ENCODE measurements around the gene KCNH5.

KCNH5 gene, protein sequence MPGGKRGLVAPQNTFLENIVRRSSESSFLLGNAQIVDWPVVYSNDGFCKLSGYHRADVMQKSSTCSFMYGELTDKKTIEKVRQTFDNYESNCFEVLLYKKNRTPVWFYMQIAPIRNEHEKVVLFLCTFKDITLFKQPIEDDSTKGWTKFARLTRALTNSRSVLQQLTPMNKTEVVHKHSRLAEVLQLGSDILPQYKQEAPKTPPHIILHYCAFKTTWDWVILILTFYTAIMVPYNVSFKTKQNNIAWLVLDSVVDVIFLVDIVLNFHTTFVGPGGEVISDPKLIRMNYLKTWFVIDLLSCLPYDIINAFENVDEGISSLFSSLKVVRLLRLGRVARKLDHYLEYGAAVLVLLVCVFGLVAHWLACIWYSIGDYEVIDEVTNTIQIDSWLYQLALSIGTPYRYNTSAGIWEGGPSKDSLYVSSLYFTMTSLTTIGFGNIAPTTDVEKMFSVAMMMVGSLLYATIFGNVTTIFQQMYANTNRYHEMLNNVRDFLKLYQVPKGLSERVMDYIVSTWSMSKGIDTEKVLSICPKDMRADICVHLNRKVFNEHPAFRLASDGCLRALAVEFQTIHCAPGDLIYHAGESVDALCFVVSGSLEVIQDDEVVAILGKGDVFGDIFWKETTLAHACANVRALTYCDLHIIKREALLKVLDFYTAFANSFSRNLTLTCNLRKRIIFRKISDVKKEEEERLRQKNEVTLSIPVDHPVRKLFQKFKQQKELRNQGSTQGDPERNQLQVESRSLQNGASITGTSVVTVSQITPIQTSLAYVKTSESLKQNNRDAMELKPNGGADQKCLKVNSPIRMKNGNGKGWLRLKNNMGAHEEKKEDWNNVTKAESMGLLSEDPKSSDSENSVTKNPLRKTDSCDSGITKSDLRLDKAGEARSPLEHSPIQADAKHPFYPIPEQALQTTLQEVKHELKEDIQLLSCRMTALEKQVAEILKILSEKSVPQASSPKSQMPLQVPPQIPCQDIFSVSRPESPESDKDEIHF

DNA sequence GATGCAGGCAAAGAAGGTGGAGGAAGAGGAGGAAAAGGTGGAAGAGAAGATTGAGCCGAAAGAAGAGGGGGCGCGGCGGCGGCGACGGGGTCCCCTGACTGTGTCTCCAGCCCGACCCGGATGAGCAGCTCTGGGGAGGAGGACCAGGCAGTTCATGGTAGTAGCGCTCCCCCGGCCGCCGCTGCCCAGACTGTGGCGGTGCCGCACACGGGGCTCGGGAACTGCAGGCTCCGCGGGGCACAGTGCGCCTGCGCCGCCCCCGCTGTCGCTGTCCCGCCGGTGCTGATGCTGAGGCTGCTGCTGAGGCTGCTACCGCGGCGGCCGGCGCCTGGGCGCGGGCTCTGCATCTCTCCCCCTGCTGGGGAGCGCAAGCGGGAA, at the start of gene KCNH5:
TSS of gene KCNH5 (minus strand) at position 225 of the 378 bp plus-strand sequence. CDS start 272 bp downstream, outside the sequence.
- DNase-seq = no peak

DNA sequence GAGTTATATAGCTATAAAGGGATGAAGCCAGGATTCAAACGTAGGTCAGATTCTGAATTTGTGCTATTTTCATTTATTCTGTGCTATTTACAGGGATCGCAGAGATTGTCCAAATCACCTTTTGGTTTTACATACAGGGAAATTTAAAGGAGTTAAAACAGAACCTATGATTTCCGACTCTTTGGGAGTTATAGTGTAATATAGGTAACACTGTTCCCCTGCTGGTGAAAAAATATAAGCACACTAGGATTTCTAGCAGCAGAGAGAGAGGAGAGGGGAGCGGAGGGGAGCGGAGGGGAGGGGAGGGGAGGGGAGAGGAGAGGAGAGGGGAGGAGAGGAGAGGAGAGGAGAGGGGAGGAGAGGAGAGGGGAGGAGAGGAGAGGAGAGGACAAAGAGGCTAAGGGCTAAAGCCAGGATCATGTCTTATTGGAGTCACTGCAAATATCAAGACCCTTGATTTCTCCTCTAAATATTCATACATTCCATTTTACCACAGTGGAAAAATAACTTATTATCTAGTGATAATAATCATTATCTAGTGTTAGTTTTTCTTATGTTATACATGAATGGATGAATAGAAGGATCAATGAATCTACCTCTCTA, 46.2 kb upstream of the KCNH5 start:
- no peak for DNase-seq

DNA sequence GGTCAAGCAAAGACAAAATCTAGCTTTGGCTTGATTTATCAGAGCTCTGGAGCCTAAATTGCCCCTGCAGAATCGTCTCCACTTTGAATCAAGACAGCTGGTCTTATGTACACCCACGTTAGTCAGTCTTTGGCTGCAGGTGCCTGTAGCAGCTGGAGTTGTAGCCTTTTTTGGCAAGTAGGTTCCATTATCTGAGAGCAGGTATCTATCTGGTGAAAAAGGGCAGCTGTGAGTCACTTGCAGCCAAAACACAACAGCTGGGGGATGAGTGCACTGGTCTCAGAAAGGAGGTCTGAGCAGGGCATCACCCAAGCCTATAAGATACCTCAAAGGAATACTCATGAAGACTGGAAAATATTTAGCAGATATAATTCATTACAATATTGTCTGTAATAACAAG, 43.6 kb upstream of the KCNH5 start:
- no peak for DNase-seq

DNA sequence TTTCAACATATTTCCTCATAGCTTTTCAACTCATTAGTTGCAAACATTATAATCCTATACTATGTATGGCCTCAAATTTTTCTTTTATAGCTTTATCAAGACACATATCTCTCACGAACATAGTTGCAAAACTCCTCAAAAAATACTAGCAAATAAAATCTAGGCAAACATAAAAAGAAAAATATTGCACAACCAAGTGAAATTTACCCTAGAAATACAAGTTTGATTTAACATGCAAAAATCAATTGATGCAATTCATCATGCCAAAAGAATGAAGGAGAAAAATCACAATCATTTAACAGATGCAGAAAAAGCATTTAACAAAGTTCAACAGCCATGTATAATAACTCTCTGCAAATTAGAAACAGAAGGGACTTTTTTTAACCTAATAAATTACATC, 33.3 kb upstream of the KCNH5 start:
- DNase-seq = no peak

DNA sequence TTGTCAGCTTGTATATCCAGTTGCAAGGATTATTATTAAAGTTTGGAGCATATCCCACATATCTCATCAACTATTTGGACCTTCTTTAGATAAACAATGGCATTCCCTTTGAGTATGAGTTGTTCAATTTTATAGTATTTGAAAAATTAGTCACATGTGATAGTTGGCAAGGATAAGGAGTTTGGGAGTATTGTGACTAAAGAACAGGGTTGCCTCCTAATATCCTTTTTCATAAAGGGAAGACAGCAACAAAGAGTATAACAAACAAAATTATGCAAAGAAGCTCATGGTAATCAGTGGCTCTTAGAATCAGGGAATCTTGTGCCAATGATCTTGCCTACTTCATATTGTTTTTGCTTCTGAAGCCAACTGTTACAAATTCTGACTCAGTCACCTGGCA, 31.2 kb upstream of the KCNH5 start:
- DNase-seq = no peak

DNA sequence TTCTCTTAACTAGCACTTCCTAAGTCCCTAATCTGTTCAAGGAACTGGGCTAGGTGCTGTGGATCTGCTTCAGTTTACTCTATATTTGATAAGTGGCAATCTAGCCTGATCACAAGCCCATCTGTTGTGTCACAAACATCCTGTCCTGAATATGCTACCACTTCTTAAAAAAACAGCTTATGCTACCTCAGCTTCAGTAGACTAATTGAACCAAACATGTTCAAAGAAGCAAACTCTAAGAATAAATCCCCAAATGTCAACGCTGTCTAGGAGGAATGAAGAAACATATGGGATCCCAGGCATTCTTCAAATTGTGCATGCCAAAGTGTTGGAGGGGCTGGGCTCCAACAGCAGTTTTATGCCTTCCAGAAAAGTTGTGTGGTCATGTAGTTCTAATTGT, 10.4 kb upstream of the KCNH5 start:
- no peak for DNase-seq

DNA sequence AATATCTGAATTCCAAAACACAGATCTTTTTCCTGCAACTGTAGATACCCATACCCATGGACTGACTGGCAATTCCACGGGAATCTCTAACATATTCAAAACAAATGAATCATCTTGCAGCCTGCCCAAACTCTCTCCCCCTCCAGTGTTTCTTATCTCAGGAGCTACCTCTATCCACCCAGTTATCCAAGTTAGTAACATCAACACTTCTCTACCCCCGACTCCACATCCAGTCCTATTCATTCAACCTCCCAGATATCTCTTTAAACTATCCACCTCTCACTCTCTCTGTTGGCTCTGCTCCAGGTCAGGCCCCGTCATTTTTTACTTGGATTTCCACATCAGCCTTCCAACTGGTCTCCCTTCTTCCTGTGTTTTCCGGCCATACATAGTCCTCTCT, 6.7 kb upstream of the KCNH5 start:
- DNase-seq = no peak

DNA sequence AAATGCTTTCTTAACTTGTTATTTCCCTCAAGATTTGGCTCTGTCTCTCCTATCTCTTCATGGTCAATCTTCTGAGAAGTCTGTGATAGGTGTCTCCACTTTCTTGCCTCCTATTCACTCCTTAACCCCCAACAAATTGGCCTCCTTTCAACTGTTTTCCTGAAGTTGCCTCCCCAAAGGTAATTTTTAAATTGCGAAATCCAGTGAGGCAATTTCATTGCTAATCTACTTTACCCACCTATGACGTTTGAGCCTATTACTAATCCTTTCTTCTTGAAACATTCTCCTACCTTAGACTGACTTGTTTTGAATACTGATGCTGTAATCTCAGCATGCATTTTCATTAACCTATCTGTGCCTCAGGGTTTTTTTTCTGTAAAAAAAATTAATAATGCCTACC, 6.0 kb upstream of the KCNH5 start:
- no peak for DNase-seq

DNA sequence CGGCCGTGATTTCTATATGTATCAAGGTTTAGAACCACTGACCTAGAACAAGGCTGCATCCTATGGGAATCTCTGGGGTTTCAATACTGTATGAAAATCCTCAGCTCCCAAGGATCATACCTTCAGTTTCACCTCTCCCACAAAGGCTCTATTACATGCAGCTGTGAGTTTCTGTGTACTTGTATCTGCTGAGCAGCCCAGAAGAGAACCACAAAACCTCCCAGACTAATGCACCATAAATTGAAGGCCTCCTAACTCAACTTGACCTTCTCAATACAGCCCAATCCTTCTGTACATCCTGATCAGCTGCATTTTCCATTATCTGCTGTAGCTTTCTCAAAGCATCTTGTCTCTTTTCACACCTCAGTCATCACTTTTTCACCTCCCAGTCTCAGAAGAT, 5.4 kb upstream of the KCNH5 start:
- no peak for DNase-seq

DNA sequence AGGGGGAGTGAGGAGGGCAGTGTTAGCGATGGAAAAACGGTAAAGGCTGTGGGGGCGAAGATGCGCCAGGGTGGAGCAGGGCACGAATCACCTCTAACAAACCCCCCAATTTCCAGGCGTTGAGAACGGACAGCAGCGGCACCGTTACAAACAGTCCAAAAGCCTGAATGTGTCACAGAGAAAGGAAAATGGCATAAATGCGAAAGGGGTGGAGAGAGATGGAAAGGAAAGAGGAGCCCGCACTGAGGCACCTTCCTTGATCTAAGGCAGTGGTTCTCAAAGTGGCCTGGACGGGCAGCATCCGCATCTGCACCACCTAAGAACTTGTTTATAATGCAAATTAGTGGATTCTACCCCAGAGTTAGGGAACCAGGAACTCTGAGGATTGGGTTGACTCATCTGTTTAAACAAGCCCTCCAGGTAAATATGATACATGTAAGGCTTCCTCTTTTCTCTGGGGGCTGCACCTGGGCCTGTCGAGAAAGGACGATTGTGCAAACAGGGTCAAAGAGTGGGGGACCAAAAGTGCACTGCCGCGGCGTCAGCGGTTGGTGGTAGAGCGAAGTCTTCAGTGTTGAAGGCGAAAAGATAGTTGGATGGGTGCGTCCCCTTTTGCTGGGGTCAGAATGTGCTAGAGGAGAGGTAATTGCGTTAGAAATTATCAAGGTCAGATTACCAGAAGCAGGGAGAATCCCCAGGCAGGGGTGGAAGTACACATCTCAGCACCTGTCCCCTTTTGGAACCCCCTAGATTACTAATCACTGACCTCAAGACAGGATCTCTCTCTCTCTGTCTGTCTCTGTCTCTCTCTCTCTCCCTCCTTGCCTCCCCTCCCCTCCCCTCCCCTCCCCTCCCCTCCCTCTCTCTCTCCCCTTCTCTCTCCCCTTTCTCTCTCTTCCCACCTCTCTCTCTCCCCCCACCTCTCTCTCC, 1.3 kb upstream of the KCNH5 start:
- DNase-seq = no peak

DNA sequence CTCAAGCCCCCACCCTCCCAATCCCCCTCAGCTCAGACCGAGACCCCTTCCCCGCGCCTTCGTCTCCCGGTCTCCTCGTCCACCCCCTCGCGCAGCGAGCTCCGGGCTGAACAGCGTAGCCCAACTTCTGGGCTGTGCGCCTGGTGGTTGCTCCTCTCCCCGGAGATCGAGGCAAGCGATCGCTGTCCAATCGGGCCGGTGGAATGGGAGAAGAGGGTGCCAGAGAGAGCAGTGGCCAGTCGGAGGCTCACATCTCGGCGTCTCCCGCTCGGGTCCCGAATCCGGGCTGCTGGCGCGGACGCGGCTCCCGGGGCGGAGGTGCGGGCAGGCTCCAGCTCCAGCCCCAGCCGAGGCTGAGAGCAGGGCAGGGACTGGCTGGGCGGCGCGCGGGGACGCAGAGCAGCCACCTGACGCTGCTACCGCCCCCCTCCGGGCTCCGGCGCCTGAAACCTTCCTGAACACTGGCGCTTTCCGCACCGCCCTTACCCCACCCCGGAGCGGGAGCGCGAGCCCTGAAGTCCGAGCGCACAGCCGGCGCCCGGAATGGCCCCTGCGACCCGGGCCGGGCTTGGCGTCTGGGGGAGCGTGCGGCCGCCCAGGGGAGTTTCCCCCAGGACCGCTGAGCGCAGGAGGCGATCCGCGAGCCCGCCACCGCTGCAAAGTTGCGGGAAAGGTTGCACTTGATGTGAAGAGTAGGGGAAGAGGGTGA, 508 bp upstream of the KCNH5 start:
- no peak for DNase-seq

DNA sequence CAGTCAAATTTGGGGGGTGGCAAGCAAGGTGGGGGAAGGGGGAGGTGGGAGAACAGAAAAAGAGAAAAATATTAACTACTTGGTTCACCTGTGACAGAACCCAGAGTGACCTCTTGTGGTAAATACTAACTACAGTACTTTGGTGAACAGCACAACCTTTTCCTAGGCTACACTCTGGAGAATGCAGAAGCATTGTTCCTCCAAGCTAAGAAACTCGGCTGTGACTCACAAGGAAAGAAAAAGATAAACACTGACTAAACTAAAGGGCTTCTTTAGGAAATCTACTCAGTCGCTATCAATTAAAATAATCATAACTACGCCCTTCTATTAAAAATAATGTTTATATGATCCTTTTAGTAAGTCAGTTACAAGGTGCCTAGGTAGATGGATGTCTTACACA, 5.4 kb downstream of the KCNH5 start:
- no peak for DNase-seq

DNA sequence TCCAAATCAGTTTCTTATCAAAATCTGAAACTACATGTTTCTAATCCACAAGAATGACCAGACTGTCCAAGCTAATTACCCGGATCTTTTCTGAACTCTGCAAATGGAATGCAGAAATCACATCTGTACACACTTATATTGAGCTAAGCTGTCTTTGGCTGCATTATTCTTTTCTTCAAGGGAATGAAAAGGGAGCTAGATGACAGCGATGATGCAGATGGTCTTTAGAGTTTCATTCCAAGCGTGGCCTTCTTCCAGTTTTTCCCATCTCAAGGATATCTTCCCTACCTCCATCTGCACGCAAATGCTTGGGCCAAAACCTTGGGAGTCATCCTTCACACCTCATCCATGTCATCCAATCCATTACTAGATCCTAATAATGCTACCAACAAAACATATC, 12.6 kb downstream of the KCNH5 start:
- no peak for DNase-seq

DNA sequence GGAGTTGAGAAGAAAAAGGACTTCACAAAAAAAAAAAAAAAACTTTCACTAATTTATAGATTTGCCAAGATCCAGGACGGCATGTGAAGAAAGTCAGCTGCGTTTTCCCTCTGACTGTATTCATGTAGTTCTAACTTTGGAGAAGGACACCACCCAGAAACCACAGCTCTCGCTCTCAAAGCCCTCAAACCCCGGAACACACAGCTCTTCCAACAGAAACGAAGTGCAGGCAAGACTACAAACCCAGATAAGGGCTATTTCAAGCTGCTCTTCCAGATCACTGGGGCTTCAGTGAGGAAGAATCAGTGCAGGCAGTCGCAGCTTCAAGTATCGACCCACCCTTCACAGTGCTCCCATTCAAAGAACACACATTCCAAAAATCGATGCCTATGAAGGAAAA, 13.2 kb downstream of the KCNH5 start:
- no peak for DNase-seq

DNA sequence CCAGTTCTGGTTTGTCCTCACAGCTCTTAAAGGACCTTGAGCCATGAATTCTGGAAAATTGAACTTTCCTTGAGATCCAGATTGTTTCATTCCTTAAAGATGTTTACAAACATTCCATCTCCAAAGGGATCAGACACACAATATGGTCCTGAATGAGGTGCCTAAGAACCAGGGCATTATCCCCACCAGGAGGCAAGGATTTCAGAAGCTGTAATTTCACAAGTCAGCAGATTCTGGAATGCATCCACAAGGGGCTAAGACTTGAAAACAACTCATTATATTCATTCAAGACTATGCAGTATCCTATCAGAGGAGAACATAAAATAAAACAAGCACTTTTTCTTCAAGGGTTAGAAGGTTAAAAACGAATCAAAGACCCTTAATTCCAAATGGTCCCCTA, 15.1 kb downstream of the KCNH5 start:
- no peak for DNase-seq

DNA sequence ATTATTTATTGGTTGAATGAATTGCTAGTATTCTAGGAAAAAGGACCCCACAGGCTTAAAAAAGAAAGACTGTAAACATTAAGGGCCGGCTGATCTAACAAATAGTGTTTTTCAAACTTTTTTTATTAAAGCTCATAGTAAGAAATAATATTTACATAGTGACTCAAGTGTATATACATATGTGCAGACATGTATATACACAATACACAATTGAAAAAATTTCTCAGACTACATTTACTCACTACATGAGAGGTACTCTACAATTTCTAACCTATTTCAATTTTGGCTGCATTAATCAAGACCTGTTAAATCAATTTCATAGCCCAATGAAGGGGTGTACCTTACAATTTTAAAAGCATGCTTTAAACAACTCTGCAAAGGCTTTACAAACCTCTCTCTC, 17.5 kb downstream of the KCNH5 start:
- no peak for DNase-seq

DNA sequence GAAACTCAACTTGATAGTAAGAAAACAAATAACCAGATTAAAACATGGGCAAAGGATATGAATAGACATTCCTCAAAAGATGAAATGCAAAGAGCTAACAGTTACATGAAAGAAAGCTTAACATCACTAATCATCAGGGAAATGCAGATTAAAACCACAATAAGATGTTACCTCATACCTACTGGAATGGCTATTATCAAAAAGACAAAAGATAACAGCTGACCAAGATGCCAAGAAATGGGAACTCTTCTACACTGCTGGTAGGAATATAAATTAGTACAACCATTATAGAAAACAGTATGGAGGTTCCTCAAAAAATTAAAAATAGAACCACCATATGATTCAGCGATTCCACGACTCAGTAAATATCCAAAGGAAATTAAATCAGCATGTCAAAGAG, 18.8 kb downstream of the KCNH5 start:
- no peak for DNase-seq

DNA sequence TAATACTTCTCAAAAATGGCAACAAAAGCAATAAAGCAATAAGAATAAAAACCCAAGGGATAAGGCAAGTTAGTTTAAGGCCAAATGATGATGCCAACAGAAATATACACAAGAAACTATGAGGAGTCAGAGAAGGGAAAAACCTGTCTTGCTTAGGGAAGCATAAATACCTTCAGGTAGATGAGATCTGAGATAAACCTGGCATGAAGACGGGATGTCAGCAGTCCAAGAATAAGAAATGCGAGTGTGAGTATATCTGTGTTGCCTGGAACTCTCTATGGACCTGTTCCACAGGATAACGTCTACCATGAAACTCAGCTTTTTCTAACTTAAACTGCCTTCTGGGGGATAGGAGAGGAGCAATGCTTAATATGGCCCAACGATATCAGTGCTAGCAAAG, 30.6 kb downstream of the KCNH5 start:
- no peak for DNase-seq

DNA sequence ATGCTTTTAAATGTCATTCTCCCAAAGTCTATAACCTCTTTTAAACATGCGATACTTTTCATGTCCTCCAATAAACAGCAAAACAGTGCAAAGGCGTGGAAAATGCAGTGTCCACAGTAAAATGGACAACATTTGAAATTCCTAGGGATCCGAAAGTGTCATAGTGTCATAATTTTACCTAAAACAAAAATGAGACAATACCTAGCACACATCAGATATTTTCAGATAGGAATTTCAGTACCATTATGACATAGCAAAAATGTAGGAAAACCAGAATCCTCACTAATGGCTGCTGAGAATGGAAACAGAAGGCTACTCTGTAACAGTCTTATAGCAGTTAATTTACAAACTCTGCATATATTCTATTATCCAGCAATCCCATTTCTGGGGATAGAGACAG, 33.1 kb downstream of the KCNH5 start:
- DNase-seq = no peak

DNA sequence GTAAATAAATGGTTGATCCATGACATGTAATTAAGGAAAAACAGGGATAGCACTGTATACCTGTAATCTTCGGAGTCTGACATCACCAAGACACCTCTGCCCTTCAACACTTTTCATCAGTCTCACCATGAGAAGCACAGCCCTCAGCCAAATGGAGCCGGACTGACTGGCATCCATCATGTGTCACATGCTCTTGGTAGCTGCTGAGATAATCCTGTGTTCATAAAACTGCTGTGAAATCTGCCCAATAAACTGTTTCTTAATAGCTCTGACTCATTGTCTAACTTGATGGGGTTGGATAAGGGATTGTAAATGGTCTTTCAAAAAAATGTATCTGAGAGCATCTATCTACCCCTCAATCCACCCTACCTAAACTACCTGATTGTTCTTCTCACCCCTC, 33.6 kb downstream of the KCNH5 start:
- DNase-seq = no peak

DNA sequence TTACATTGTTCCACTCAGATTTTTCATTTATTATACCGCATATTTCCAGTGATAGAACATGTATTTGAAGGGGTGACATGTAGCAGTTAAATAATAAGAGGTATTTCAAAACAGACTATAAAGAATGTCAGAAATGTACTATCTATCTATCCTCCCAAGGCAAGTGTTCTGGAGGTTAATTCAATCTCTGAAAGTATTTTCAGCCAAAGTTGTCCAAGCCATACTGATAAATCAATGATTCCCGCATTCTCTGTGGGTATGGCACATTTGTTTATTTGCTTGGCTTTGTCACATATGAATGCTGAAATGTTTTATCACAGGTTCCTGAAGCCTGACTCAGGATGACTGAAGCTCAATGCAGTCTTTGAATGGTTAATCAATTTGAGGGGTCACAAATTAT, 35.8 kb downstream of the KCNH5 start:
- DNase-seq = no peak

DNA sequence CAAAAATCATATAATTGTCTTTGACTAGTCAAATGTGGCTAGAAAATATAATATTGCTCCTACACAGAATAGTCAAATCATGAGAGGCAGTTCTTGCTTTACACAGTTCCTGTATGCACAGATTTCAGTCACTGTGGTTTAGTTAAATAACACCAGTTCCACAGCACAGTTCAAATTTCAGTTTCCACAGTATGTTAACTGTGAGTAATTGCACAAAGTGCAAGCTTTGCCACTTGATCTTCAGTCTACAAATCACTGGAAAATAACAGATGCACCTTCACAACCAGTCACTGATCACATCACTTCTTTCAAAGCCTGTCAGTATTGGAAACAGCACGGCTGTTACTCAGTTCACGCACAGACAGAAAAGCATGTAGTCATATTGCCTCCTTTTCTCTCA, 38.7 kb downstream of the KCNH5 start:
- no peak for DNase-seq
